Gastrocnemius medialis (tissue), 4 donors: ENCODE data around the gene CAPN2. TPM values are rescaled to one million over a fixed set of nuclear protein-coding genes. Genes with fewer than 3 reads are reported as not detected.

Source experiments
- ATAC-seq, 2 donors: fragments of 150-250 bp; one replicate each; pipeline ENCODE4 v1.9.1; 2016
- DNase-seq, 2 donors: peaks; one replicate each; pipeline ENCODE4 v3.0.0-alpha.2; 2019
- H3K27ac ChIP-seq, 4 donors: fragments of 200-600 bp; sonication (generic); 1 replicate in 1 of 4; 2 replicates in 3 of 4; pipeline ENCODE4 v1.5.1; 2016 to 2018; ENCODE audit warnings: mild to moderate bottlenecking in 2 of 4, moderate library complexity in 1 of 4
- H3K27me3 ChIP-seq, 3 donors: fragments of 200-600 bp; sonication (generic) in 2 of 3; 1 replicate in 1 of 3; 2 replicates in 2 of 3; pipeline versions ENCODE4 v1.5.1 to v1.6.0; 2016 to 2019; ENCODE audit warnings: mild to moderate bottlenecking in 1 of 3, moderate library complexity in 1 of 3
- H3K36me3 ChIP-seq, 2 donors: fragments of 200-600 bp; sonication (generic) in 1 of 2; one replicate each; pipeline ENCODE4 v1.5.1; 2017 to 2018
- H3K4me1 ChIP-seq, 2 donors: fragments of 200-600 bp; sonication (generic) in 1 of 2; one replicate each; pipeline ENCODE4 v1.5.1; 2016 to 2017; ENCODE audit warnings: mild to moderate bottlenecking in 2 of 2
- H3K4me3 ChIP-seq, 4 donors: fragments of 200-600 bp; sonication (generic) in 3 of 4; 1 replicate in 1 of 4; 2 replicates in 3 of 4; pipeline ENCODE4 v1.5.1; 2016 to 2019; ENCODE audit warnings: mild to moderate bottlenecking in 2 of 4
- H3K9me3 ChIP-seq, 3 donors: fragments of 200-600 bp; sonication (generic) in 2 of 3; 1 replicate in 1 of 3; 2 replicates in 2 of 3; pipeline ENCODE4 v1.5.1; 2016 to 2019
- CTCF ChIP-seq, 5 experiments: fragments of 450-650 bp in 3 of 5; fragments of 200-600 bp in 2 of 5; sonication (generic) in 2 of 5; IDR thresholded peaks in 4 of 5; conservative IDR thresholded peaks in 1 of 5; 1 replicate in 4 of 5; 2 replicates in 1 of 5; pipeline ENCODE4 v1.5.1; 2016 to 2019; ENCODE audit warnings: antibody characterized with exemption in 5 of 5, mild to moderate bottlenecking in 3 of 5, moderate library complexity in 3 of 5
- POLR2A ChIP-seq, 2 donors: fragments of 450-650 bp; IDR thresholded peaks; one replicate each; pipeline ENCODE4 v1.6.1; 2017; ENCODE audit warnings: antibody characterized with exemption in 2 of 2, mild to moderate bottlenecking in 2 of 2, moderate library complexity in 2 of 2
- in situ Hi-C, 4 donors: fragments of 200-750 bp; cut with MboI; loops; one replicate each; pipeline versions ENCODE4 v1.15.0 to v1.8.0; 2017; ENCODE audit warnings: low sequenced_read_pairs in 4 of 4
- intact Hi-C: fragments of 100-400 bp; cut with DNase I; formaldehyde crosslinking; loops from one replicate; pipeline ENCODE4 v1.15.1; 2023; ENCODE audit warnings: low total_unique reads
- total RNA-seq, 4 donors: library from RNA; depleted of rRNA; stranded (reverse); fragments of >200 nt; gene quantifications; one replicate each; pipeline versions ENCODE4 v1.1.0 to v1.2.3, GENCODE V29; 2016

Gene CAPN2
- total RNA-seq, 4 donors from 2014 or later: 42.6 to 141 (median 89.4) TPM

- Histone ChIP-seq H3K9me3 (no peaks in the 10 kb centered on the region), H3K36me3 (peaks cover 0 to 32% of the 10 kb centered on the region in 2 donors), H3K4me3 (no peak overlapping the region), H3K4me1 (peaks cover 16 to 33% of the 10 kb centered on the region in 2 donors), H3K27me3 (no peaks in the 10 kb centered on the region), H3K27ac (peak overlapping the region in 2 of 4 donors; percentile 15 to 79)
- DNase-seq (no peak), ATAC-seq (no peak)
- in situ Hi-C loops: no loop called here
- intact Hi-C loops: no loop called here
- TF ChIP-seq CTCF (IDR thresholded peaks at IDR 0.05 in 4 of 5, conservative IDR thresholded peaks at IDR 0.05 in 1 of 5) (no peak), POLR2A (IDR thresholded peaks at IDR 0.05) (no peak)
Observed at GRCh38 chr1:223723351-223723904, 11.1 kb downstream of the CAPN2 start.

GRCh38 chr1:223724376-223724775 lies 12.0 kb downstream of the CAPN2 start:
- no peak for TF ChIP-seq CTCF (IDR thresholded peaks at IDR 0.05 in 4 of 5, conservative IDR thresholded peaks at IDR 0.05 in 1 of 5)
- no peak for TF ChIP-seq POLR2A (IDR thresholded peaks at IDR 0.05)
- intact Hi-C loops (no loop called here), in situ Hi-C loops (no loop called here)
- Histone ChIP-seq H3K36me3 (peaks cover 0 to 30% of the 10 kb centered on the region in 2 donors), H3K27me3 (no peaks in the 10 kb centered on the region), H3K27ac (no peak overlapping the region), H3K4me3 (no peak overlapping the region), H3K4me1 (peaks cover 16 to 33% of the 10 kb centered on the region in 2 donors), H3K9me3 (no peaks in the 10 kb centered on the region)
- ATAC-seq: no peak
- DNase-seq: no peak

- no peak overlapping the region for H3K4me3 ChIP-seq
- no peak for TF ChIP-seq POLR2A (IDR thresholded peaks at IDR 0.05)
- no peak for TF ChIP-seq CTCF (IDR thresholded peaks at IDR 0.05 in 4 of 5, conservative IDR thresholded peaks at IDR 0.05 in 1 of 5)
- H3K36me3 ChIP-seq: peaks cover 0 to 22% of the 10 kb centered on the region in 2 donors
- in situ Hi-C loops: no loop called here
- intact Hi-C loops: no loop called here
- DNase-seq (no peak), ATAC-seq (no peak)
- peak overlapping the region; percentile 61 to 72 (median 64) for H3K27ac ChIP-seq
- H3K9me3 ChIP-seq: no peaks in the 10 kb centered on the region
- no peaks in the 10 kb centered on the region for H3K27me3 ChIP-seq
- H3K4me1 ChIP-seq: peaks cover 17 to 35% of the 10 kb centered on the region in 2 donors
Observed at GRCh38 chr1:223725578-223725977, 13.2 kb downstream of the CAPN2 start.

DNA sequence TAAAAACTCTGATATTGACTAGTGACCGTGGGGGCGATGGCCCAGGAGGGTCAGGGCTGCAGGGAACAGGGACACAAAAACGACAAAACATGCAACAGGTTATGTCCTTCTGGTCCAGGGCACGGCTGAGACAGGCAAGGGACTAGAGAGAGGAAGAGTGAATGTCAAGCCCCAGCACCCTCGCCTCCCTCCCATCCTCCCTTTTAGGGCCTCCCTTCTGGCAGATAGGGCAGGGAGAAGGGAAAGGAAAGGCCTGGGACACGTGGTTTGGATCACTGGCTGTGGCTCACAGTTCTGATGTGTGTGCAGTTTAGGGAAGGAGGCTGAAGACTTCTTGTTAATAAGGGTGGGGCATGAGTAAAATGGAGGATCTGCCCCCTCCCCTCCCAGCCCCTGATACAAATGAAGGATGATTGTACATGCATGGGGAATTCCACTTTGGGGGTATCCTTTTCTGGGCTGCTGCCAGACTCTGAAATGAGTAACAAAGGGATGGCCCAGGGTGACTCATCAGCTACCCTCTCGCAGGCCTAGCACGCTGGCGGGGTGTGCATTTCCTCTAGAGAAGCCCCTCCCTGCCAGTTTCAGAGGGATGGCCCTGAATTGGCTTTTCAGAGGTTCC lies 14.2 kb downstream of the CAPN2 start:
- DNase-seq: peak; percentile 41 to 51
- in situ Hi-C loops: no loop called here
- H3K27ac ChIP-seq: peak overlapping the region; percentile 61 to 72 (median 64)
- no peaks in the 10 kb centered on the region for H3K27me3 ChIP-seq
- peak; percentile 58 to 64 for ATAC-seq
- H3K36me3 ChIP-seq: peaks cover 0 to 22% of the 10 kb centered on the region in 2 donors
- intact Hi-C loops: no loop called here
- peaks cover 26 to 41% of the 10 kb centered on the region in 2 donors for H3K4me1 ChIP-seq
- no peaks in the 10 kb centered on the region for H3K9me3 ChIP-seq
- H3K4me3 ChIP-seq: no peak overlapping the region
- no peak for TF ChIP-seq POLR2A (IDR thresholded peaks at IDR 0.05)
- TF ChIP-seq CTCF (IDR thresholded peaks at IDR 0.05 in 4 of 5, conservative IDR thresholded peaks at IDR 0.05 in 1 of 5): no peak
